HG02623 (cell line): ENCODE results near the gene TEX2.
"Not testable (repeated sequence)": the region's sequence is repeated elsewhere in the genome, so short reads cannot be mapped to it uniquely, and the experiment has no call there.

Experiments used
- ATAC-seq: cut with Tn5 transposase; IDR thresholded peaks from one replicate; pipeline ENCODE4 v1.9.1; 2021; ENCODE audit warnings: moderate library complexity; ENCODE audit not compliant: unreplicated experiment

The TEX2 gene

GRCh38 chr17:64240261-64240740, 22.8 kb downstream of the TEX2 start:
- ATAC-seq: no peak

DNA sequence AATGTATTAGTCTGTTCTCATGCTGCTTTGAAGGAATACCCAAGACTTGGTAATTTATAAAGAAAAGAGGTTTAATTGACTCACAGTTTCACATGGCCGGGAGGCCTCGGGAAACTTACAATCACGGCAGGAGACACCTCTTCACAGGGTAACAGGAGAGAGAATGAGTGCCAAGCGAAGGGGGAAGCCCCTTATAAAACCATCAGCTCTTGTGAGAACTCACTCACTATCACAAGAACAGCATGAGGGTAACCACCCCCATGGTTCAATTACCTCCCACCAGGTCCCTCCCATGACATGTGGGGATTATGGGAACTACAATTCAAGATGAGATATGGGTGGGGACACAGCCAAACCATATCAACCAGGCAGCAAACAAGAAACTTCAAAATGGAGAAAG, 24.6 kb downstream of the TEX2 start:
- not testable (repeated sequence) for ATAC-seq

DNA sequence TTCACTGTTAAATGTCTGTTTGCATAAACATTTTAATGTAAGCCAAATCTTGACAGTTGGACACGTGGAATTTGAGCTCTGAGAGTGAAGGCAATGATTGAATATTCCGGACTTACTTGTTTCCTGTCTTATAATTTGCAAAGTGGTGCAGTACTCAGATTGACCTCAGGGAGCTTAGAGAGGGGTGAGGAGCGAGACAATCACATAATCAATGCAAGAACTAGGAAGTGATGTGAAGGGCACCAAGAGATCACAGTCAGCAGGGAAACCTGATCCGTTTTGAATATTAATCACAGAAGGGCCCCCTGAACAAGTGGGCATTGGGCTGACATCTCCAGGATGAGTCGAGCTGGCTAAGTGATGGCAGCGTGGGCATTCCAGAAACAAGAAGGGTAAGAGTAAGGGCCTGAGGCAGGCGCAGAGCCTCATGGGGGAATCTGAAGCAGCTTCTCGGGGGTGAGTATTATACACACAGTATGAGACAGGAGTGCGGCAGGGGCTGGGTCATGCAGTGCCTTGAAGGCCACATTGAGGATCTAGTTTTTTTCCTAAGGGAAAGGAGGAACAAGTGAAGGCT, 26.1 kb downstream of the TEX2 start:
- ATAC-seq: no peak

DNA sequence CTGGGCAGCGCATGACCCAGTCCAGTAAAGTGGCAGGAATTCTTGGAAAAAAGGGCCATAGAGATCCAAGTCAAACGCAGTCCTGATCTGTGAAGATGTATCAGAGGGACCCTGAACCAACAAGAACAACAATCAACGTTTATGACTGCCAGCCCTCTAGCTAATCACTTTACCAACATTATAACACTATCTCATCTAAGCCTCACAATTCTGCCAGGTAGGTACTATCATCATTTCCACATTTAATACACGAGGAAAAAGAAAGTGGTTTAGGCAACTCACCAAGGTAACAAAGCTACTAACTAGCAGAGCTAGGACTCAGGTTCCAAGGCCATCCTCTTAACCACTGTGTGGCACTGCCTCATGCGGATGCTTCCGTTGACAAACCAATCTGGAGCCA, 28.1 kb downstream of the TEX2 start:
- ATAC-seq: no peak

DNA sequence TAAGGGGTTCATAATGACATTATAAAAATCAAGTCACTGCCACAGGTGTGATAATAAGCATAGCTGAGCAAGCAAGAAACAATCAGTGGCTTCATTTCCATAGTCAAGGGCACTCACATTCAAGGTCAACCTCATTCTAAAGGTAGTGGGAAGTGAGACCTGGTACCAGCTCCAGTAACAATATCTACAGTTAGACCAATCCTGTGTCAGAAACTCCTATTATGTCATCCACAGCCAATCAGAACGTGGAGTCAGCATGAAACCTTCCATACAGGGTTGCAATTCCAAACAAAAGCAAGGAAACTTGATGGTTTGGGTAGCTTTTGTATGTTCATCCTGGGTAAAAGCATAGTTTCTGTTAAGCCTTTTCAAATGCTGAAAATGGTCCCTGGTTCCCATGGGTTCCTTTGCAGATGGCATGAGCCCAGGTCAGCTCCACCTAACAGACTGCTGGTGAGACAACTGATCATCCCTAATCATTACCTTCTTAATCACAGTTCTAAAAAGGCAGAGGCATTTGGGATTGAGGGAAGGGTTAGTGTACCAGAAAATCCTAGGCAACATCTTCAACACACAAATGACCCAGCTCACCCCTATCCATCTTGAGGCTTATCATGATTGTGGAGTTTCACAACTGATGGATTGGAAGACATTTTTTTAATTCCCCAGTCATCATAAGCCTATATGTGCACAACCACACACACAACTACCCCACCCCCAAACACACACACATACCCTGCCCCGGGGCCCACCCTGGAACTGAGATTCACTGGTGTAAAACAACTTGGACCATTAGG, 30.4 kb downstream of the TEX2 start:
- no peak for ATAC-seq

- ATAC-seq: no peak
Measured at GRCh38 chr17:64231567-64232141, 31.4 kb downstream of the TEX2 start.

DNA sequence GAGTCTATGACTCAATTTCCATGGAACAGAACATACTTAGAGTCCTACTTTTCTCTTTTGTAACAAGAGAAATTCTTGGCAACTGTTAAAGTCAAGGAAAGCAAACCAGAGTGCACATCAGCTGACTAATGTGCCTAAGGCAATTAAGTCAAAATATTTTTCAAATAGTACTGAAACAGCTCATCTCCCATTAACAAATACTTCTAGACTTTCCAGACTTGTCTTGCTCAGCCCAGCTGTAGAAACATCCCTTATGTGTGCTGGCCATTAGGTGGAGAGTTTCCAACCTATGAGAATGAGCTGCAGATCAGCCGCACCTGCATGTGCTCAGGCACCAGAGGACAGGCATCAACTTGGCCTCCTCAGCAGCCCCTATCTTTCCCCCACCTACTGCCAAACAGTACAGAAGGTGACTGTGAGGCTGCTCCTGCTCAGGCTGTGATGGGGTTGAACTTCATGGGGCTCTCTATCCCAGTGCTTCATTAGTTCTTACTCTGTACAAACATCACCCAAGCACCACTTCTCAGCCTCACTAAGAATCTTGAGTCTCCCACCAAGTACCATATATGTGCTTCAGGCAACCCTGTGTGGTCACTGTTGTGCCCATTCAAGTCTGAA, 32.2 kb downstream of the TEX2 start:
- ATAC-seq: no peak

DNA sequence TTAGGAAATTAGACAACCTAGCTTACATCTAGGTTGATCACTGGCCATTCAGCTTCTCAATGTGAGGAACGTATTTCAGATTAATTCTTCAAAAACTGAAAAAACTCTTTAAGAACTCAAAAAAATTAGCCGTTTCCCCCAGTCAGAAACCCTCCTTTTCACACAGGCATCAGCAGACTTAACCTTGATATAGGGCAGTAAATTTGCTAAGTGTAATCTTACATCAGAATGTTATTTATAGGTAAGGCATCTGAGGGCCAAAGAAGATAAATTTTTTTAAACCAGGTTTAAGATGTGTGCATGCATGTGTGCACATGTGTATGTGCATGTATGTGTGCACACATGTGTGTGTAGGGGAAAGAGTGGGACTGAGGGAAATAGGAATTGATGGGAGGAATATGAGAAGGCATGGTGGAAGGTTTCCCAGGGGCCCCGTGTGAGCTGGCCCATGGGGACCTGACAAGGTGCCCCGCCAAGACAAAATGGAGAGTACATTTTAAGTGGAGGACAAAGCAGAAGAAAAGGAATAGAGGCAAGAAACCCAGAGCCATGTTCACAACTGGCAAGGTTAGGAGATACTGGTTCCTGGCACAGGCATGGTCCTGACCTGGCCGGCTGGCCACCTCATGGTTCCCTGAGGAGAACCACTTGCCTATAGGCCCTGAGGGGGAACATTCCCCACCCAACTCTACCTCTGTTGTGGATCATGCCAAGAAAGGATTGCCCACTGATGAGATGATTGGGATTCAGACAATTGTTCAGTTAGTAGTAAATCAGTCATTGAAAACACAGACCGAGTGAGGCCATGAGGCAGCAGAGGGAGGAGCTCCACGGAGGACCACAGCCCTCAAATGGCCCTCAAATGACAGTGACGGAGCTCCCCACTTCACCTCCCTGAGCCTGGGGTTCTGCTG, 33.0 kb downstream of the TEX2 start:
- ATAC-seq: no peak

- ATAC-seq: no peak
Measured at GRCh38 chr17:64226132-64226531, 36.9 kb downstream of the TEX2 start.

DNA sequence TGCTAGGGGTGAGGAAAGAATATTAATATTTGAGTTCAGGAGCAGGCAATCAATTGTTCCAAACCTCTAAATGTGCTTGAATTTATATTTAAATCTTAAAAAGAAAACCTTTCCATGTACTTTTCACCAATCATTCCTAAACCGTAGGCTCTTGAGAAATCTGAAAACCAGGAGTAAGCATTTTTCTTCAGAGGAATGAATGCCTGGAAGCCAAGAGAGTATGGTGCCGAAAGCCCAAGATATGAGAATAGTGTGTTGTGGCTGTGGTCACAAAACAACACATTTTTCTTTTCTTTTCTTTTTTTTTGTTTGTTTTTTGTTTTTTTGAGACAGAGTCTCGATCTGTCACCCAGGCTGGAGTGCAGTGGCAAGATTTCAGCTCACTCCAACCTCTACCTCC, 37.6 kb downstream of the TEX2 start:
- no peak for ATAC-seq

- no peak for ATAC-seq
Measured at GRCh38 chr17:64223931-64224629, 39.0 kb downstream of the TEX2 start.

DNA sequence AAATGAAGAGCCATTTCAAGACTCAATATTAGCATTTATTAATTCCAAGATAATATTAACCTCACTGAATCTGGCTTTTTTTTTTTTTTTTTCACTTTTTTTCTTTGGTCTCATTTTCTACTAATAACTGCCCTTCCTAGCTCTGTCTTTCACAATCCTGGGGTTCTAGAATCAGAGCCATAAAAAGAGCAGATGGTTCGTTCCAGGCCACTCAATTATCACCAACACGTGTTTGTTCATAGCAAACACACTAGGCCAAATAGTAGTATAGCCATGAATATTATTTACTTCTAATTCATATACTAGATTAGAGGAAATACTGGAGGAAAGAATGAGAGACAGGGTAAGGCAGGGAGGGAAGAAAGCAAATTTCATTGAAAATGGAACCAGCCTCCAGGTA, 39.8 kb downstream of the TEX2 start:
- ATAC-seq: no peak

DNA sequence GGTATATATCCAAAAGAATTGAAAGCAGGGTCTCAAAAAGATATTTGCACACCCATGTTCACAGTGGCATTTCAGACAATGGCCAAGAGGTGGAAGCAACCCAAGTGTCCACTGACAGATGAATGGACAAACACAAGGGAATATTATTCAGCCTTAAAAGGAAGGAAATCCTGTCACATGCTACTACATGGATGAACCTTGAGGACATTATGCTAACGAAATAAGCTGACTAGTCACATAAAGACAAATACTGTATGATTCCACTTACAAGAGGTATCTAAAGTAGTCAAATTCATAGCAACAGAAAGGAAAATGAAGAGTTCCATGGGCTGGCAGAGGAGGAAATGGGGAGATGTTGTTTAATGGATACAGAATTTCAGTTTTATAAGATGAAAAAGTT, 41.4 kb downstream of the TEX2 start:
- no peak for ATAC-seq

DNA sequence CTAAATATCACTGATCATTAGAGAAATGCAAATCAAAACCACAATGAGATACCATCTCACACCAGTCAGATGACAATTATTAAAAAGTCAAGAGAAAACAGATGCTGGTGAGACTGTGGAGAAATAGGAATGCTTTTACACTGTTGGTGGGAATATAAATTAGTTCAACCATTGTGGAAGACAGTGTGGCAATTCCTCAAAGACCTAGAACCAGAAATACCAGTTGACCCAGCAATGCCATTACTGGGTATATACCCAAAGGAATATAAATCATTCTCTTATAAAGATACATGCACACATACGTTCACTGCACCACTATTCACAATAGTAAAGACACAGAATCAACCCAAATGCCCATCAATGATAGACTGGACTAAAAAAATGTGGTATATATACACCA, 42.5 kb downstream of the TEX2 start:
- ATAC-seq: not testable (repeated sequence)

- ATAC-seq: no peak
Measured at GRCh38 chr17:64219571-64219970, 43.5 kb downstream of the TEX2 start.

- ATAC-seq: peak; percentile 64
Measured at GRCh38 chr17:64218066-64218465, 45.0 kb downstream of the TEX2 start.

DNA sequence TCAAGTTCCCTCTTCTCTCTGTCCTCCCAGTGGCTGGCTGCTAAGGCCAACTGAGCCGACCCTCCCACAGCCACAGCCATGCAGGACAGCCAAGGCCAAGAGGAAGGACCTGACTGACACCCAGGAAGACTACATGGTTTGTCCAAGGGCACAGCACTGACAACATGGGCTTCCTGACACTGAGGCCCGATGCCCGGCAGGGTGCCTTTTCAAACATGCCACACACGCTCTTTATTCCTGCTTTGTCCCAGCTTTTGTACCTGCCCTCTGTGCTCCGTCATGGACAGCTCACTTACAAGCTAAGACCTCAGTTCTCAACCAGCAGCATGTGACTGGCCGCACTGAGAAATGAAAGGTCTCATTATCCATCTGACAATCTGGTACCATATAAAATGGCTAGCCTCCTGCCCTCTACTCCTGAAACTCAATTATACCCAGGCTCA, 45.8 kb downstream of the TEX2 start:
- no peak for ATAC-seq

- no peak for ATAC-seq
Measured at GRCh38 chr17:64216338-64217248, 46.5 kb downstream of the TEX2 start.

GRCh38 chr17:64216000-64216337, 47.1 kb downstream of the TEX2 start:
- no peak for ATAC-seq
